ENCODE results near the gene REV3L. TPM values are rescaled to one million over a fixed set of nuclear protein-coding genes. Genes with fewer than 3 reads are reported as not detected.

The REV3L gene
- total and polyA plus RNA-seq, 2 donors (not counting 3 experiments of a cell fraction or from before 2014, with no cell fraction given), result 6.0 to 22.7 TPM

DNA sequence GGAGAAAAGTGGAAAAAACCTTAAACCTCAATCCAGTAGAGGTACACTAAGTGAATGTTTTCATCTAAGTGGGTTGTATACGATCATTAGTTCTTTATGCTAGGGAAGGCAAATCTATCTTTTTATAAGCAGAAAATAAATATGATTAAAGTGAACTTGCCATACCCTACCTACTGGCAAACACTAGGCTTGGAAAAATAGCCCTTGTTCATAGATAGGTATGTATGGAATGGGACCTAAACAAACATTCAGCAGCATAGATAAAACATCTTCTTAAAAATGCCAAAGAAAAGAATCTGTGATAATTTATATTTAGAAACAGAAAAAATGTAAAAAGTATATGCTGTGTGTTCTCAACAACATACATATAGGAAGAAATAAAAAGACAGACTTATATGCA lies 18.8 kb downstream of the REV3L start:
- peaks cover 30% of the 10 kb centered on the region for H3K79me2 ChIP-seq (ENCODE audit: control insufficient read depth, insufficient read depth, low read length)
- dilution Hi-C loops (cut with MboI; ENCODE audit: extremely low pct_ligation_motif_present, low sequenced_read_pairs), result no loop called here
- intact Hi-C loops (cut with micrococcal nuclease), result no loop called here
- POLR2A ChIA-PET, result no interaction called here
- H2AFZ ChIP-seq (ENCODE audit: low read depth, low read length), result no peak overlapping the region
- peaks cover 40% of the 10 kb centered on the region for H3K4me1 ChIP-seq (ENCODE audit: control insufficient read depth, extremely low read depth, insufficient read depth, low read length)
- CTCF ChIA-PET, result interaction anchor here (5.7 kb wide), 1 partner anchor 14 kb away, joined by 26 read pairs; no protein-coding TSS in a partner anchor
- no peak overlapping the region for H3K4me3 ChIP-seq (replicated peaks in 1 of 3; ENCODE audit: insufficient read depth in 1 of 3, low read depth in 1 of 3, low read length in 3 of 3)
- no peak overlapping the region for H3K9ac ChIP-seq (replicated peaks; ENCODE audit: extremely low read depth, insufficient read depth, low read length)
- TF ChIP-seq MAX (IDR thresholded peaks at IDR 0.05; ENCODE audit: insufficient read depth, insufficient read length) (no peak), MYC (IDR thresholded peaks at IDR 0.05; ENCODE audit: low read depth, low read length) (no peak), FOS (IDR thresholded peaks at IDR 0.05; ENCODE audit: borderline replicate concordance, insufficient read depth, low read length) (no peak), GATA2 (IDR thresholded peaks at IDR 0.05; ENCODE audit: insufficient read depth, insufficient read length, low read depth, low read length) (no peak), JUN (IDR thresholded peaks at IDR 0.05; ENCODE audit: borderline replicate concordance, insufficient read depth, insufficient read length, low read depth) (no peak), POLR2A (IDR thresholded peaks at IDR 0.05; ENCODE audit: low read depth, low read length) (no peak), POLR2AphosphoS5 (IDR thresholded peaks at IDR 0.05; ENCODE audit: insufficient read depth, low read depth, low read length) (no peak), EZH2 (IDR thresholded peaks at IDR 0.05; ENCODE audit: borderline replicate concordance, low read depth, low read length, severe bottlenecking) (no peak)
- TF ChIP-seq, protein P1, sequence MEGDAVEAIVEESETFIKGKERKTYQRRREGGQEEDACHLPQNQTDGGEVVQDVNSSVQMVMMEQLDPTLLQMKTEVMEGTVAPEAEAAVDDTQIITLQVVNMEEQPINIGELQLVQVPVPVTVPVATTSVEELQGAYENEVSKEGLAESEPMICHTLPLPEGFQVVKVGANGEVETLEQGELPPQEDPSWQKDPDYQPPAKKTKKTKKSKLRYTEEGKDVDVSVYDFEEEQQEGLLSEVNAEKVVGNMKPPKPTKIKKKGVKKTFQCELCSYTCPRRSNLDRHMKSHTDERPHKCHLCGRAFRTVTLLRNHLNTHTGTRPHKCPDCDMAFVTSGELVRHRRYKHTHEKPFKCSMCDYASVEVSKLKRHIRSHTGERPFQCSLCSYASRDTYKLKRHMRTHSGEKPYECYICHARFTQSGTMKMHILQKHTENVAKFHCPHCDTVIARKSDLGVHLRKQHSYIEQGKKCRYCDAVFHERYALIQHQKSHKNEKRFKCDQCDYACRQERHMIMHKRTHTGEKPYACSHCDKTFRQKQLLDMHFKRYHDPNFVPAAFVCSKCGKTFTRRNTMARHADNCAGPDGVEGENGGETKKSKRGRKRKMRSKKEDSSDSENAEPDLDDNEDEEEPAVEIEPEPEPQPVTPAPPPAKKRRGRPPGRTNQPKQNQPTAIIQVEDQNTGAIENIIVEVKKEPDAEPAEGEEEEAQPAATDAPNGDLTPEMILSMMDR (IDR thresholded peaks at IDR 0.05; ENCODE audit: extremely low read depth in 1 of 2, insufficient read depth in 1 of 2, low read depth in 1 of 2, low read length in 2 of 2), result no peak
- no peak overlapping the region for H3K4me2 ChIP-seq (ENCODE audit: insufficient read depth, low read length)
- H3K36me3 ChIP-seq (ENCODE audit: control insufficient read depth in 2 of 2, extremely low read depth in 1 of 2, insufficient read depth in 2 of 2, low read length in 2 of 2), result no peaks in the 10 kb centered on the region
- no peaks in the 10 kb centered on the region for H3K27me3 ChIP-seq (ENCODE audit: control insufficient read depth in 2 of 2, insufficient read depth in 2 of 2, low read length in 2 of 2)
- BruUV-seq (replicated peaks), result no TSS peak
- FAIRE-seq, result no peak
- H4K20me1 ChIP-seq (replicated peaks; ENCODE audit: control insufficient read depth, extremely low read depth, insufficient read depth, low read length), result no peaks in the 10 kb centered on the region
- H3K27ac ChIP-seq (ENCODE audit: insufficient read depth, low read depth, low read length), result no peak overlapping the region
- H3K9me3 ChIP-seq (replicated peaks; ENCODE audit: control insufficient read depth, insufficient read depth, low read length), result no peaks in the 10 kb centered on the region
- no peaks in the 10 kb centered on the region for H3K9me1 ChIP-seq (replicated peaks; ENCODE audit: control insufficient read depth, extremely low read depth, insufficient read depth, low read length)
- DNase-seq (ENCODE audit: low read depth, low spot score), result no peak

All from endothelial cell of umbilical vein (primary cell).